ENCODE measurements around the gene TYMP. TPM values are rescaled to one million over a fixed set of nuclear protein-coding genes. Genes with fewer than 3 reads are reported as not detected.
A peak's percentile ranks its signal among the peaks of the same experiment; 100 is the strongest.

Gene TYMP
- total RNA-seq, 1 experiment from 2014 or later: 41.0 TPM

DNA sequence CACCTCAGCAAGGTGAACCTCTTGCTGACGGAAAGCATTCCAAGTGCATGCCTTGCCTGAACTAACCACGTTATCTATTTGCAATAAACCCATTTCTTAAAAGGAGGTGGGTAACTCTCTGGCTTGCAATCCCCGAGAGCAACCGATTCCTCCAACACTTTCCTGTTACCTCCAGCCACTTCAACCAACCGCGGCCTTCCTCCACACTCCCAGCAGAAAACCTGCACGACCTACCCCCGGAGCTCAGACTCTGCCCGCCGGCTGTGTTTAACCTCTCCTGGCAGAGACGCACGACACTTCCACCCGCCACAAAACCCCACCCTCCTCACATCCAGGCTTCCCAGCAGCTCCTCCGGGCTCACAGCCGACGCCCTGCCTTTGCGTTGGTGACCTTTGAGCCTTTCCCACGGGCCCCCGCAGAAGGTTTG is 5.1 kb downstream of the TYMP start:
- H3K4me3 Mint-ChIP-seq (ENCODE audit: unreplicated experiment): peak overlapping the region; percentile 85
- intact Hi-C loops (cut with micrococcal nuclease): loop anchor here (5.0 kb wide), 1 partner anchor 58 kb away; the partner anchor contains the start of gene CHKB
- H3K27me3 Mint-ChIP-seq (ENCODE audit: insufficient read depth, unreplicated experiment): no peaks in the 10 kb centered on the region
- peak overlapping the region; percentile 88 for H3K27ac Mint-ChIP-seq (ENCODE audit: low read depth, unreplicated experiment)
- ChIA-PET POLR2A (interaction anchor here (0.6 to 7.1 kb wide), 19 partner anchors 10 to 282 kb away, joined by 3 to 170 read pairs (median 6); partner anchors contain the start of genes CHKB, KLHDC7B, LMF2 and NCAPH2), CTCF (interaction anchor here (0.7 to 2.6 kb wide), 6 partner anchors 11 to 96 kb away, joined by 4 to 17 read pairs (median 8); partner anchors contain the start of gene SYCE3)
- H3K36me3 Mint-ChIP-seq (ENCODE audit: insufficient read depth, unreplicated experiment): peaks cover 63% of the 10 kb centered on the region
- H3K9me3 Mint-ChIP-seq (ENCODE audit: unreplicated experiment): no peaks in the 10 kb centered on the region
- no TSS peak for BruUV-seq (replicated peaks)
- H3K4me1 Mint-ChIP-seq (ENCODE audit: insufficient read depth, unreplicated experiment): peaks cover 20% of the 10 kb centered on the region
- DNase-seq (ENCODE audit: unreplicated experiment): peak; percentile 16
- TF ChIP-seq CTCF (IDR thresholded peaks at IDR 0.05; ENCODE audit: unreplicated experiment): no peak

DNA sequence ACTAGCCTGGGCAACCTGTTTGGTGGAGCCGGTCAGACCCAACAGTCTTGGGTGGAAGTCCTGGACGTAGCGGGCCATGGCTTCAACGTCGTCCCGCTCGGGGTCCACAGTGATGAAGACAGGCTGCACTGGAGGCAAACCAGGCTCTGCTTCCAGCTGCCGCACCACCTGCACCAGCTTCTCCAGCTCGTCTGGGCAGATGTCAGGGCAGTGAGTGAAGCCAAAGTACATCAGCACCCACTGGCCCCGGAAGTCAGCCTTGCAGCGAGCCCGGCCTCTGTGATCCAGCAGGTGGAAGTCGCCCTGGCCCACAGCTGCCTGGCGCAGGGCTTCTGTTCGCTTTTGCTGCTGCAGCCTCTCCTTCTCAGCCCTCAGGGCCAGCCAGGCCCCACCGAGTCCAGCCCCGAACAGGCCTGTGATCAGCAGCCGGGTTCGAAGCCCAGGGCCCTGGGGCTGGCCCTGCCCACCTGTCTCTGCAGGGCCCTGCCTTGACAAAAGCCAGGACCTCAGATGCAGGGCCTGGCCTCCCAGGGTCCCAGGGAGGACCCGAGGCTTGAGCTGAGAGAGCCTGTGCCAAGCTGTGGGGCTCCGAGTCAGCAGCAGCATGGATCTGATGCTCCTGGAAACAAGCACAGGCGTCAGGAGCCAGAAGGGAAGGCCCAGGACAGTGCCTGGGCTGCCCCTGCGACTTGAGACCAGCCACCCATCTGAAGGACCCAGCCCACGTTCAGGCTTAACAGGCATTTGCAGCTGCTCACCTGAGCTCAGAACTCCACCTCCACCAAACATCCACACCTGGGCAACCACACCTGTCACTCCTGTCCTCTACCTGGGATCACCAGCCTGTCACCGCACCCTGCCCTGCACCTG is 5.8 kb downstream of the TYMP start:
- Mint-ChIP-seq H3K9me3 (ENCODE audit: unreplicated experiment) (no peaks in the 10 kb centered on the region), H3K36me3 (ENCODE audit: insufficient read depth, unreplicated experiment) (peaks cover 60% of the 10 kb centered on the region), H3K4me1 (ENCODE audit: insufficient read depth, unreplicated experiment) (peaks cover 20% of the 10 kb centered on the region), H3K27me3 (ENCODE audit: insufficient read depth, unreplicated experiment) (no peaks in the 10 kb centered on the region), H3K4me3 (ENCODE audit: unreplicated experiment) (peak overlapping the region; percentile 85), H3K27ac (ENCODE audit: low read depth, unreplicated experiment) (peak overlapping the region; percentile 88)
- CTCF ChIA-PET: interaction anchor here (0.7 to 2.6 kb wide), 5 partner anchors 10 to 96 kb away, joined by 4 to 17 read pairs (median 5); partner anchors contain the start of gene SYCE3
- intact Hi-C loops (cut with micrococcal nuclease): no loop called here
- no peak for DNase-seq (ENCODE audit: unreplicated experiment)
- no peak for TF ChIP-seq CTCF (IDR thresholded peaks at IDR 0.05; ENCODE audit: unreplicated experiment)
- no TSS peak for BruUV-seq (replicated peaks)
- POLR2A ChIA-PET: interaction anchor here (0.6 to 7.1 kb wide), 15 partner anchors 9 to 280 kb away, joined by 3 to 170 read pairs (median 13); partner anchors contain the start of genes CHKB, KLHDC7B, LMF2 and NCAPH2

- no TSS peak for BruUV-seq (replicated peaks)
- no peak for TF ChIP-seq CTCF (IDR thresholded peaks at IDR 0.05; ENCODE audit: unreplicated experiment)
- Mint-ChIP-seq H3K27ac (ENCODE audit: low read depth, unreplicated experiment) (no peak overlapping the region), H3K4me3 (ENCODE audit: unreplicated experiment) (no peak overlapping the region), H3K36me3 (ENCODE audit: insufficient read depth, unreplicated experiment) (peaks cover 60% of the 10 kb centered on the region), H3K4me1 (ENCODE audit: insufficient read depth, unreplicated experiment) (peaks cover 16% of the 10 kb centered on the region), H3K9me3 (ENCODE audit: unreplicated experiment) (no peaks in the 10 kb centered on the region), H3K27me3 (ENCODE audit: insufficient read depth, unreplicated experiment) (no peaks in the 10 kb centered on the region)
- intact Hi-C loops (cut with micrococcal nuclease): no loop called here
- ChIA-PET POLR2A (interaction anchor here (3.3 to 7.1 kb wide), 2 partner anchors 14 to 16 kb away, joined by 113 to 170 read pairs; partner anchors contain the start of genes LMF2 and NCAPH2), CTCF (interaction anchor here (0.7 to 1.0 kb wide), 2 partner anchors 14 to 98 kb away, joined by 3 to 4 read pairs; no protein-coding TSS in a partner anchor)
- DNase-seq (ENCODE audit: unreplicated experiment): no peak
Observed at GRCh38 chr22:50523458-50523805, 6.4 kb downstream of the TYMP start.

- Mint-ChIP-seq H3K4me1 (ENCODE audit: insufficient read depth, unreplicated experiment) (peaks cover 14% of the 10 kb centered on the region), H3K27me3 (ENCODE audit: insufficient read depth, unreplicated experiment) (no peaks in the 10 kb centered on the region), H3K27ac (ENCODE audit: low read depth, unreplicated experiment) (no peak overlapping the region), H3K4me3 (ENCODE audit: unreplicated experiment) (no peak overlapping the region), H3K36me3 (ENCODE audit: insufficient read depth, unreplicated experiment) (peaks cover 60% of the 10 kb centered on the region), H3K9me3 (ENCODE audit: unreplicated experiment) (no peaks in the 10 kb centered on the region)
- no TSS peak for BruUV-seq (replicated peaks)
- DNase-seq (ENCODE audit: unreplicated experiment): no peak
- ChIA-PET POLR2A (interaction anchor here (0.6 to 1.1 kb wide), 3 partner anchors 14 to 41 kb away, joined by 3 to 4 read pairs (median 3); partner anchors contain the start of genes LMF2 and NCAPH2), CTCF (interaction anchor here (0.7 to 1.4 kb wide), 3 partner anchors 14 to 98 kb away, joined by 3 to 8 read pairs (median 4); partner anchors contain the start of gene SYCE3)
- no peak for TF ChIP-seq CTCF (IDR thresholded peaks at IDR 0.05; ENCODE audit: unreplicated experiment)
- intact Hi-C loops (cut with micrococcal nuclease): no loop called here
Observed at GRCh38 chr22:50522806-50523438, 6.9 kb downstream of the TYMP start.
